ENCODE data around the gene PRSS37.

DNA sequence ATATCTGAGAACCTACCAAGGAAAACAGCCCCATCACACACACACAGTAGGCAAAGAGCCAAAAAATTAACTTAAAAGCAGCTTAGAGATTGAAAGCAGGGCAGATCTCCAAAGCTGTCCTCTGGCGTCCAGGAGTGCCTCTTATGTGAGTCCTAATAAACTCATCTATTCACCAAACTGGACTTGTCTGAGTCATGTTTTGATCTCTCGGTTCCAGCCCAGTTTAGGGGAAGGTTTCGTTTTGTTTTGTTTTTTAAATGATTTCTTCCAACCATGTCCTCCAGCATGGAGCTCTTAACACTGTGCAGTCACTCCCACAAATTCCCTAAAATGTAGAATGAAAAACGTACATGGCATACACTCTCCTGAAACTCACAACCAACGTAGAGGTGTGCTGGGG lies 6.7 kb upstream of the PRSS37 start:
- TF ChIP-seq, protein P1, sequence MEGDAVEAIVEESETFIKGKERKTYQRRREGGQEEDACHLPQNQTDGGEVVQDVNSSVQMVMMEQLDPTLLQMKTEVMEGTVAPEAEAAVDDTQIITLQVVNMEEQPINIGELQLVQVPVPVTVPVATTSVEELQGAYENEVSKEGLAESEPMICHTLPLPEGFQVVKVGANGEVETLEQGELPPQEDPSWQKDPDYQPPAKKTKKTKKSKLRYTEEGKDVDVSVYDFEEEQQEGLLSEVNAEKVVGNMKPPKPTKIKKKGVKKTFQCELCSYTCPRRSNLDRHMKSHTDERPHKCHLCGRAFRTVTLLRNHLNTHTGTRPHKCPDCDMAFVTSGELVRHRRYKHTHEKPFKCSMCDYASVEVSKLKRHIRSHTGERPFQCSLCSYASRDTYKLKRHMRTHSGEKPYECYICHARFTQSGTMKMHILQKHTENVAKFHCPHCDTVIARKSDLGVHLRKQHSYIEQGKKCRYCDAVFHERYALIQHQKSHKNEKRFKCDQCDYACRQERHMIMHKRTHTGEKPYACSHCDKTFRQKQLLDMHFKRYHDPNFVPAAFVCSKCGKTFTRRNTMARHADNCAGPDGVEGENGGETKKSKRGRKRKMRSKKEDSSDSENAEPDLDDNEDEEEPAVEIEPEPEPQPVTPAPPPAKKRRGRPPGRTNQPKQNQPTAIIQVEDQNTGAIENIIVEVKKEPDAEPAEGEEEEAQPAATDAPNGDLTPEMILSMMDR (IDR thresholded peaks at IDR 0.05 in 2 of 3, conservative IDR thresholded peaks at IDR 0.05 in 1 of 3; ENCODE audit: borderline replicate concordance in 1 of 3, insufficient read depth in 1 of 3, low read depth in 2 of 3, low read length in 2 of 3) = no peak
- TF ChIP-seq, protein P2, sequence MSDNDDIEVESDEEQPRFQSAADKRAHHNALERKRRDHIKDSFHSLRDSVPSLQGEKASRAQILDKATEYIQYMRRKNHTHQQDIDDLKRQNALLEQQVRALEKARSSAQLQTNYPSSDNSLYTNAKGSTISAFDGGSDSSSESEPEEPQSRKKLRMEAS (IDR thresholded peaks at IDR 0.05) = no peak
- TF ChIP-seq POLR2A (IDR thresholded peaks at IDR 0.05; ENCODE audit: borderline replicate concordance, extremely low read depth, insufficient read depth, insufficient read length) (no peak), ZFX (IDR thresholded peaks at IDR 0.05) (no peak), EZH2phosphoT487 (IDR thresholded peaks at IDR 0.05; ENCODE audit: borderline replicate concordance) (no peak), EGR1 (IDR thresholded peaks at IDR 0.05; ENCODE audit: low read depth) (no peak), SP1 (IDR thresholded peaks at IDR 0.05; ENCODE audit: low read depth) (no peak)
- TF ChIP-seq, protein P3, sequence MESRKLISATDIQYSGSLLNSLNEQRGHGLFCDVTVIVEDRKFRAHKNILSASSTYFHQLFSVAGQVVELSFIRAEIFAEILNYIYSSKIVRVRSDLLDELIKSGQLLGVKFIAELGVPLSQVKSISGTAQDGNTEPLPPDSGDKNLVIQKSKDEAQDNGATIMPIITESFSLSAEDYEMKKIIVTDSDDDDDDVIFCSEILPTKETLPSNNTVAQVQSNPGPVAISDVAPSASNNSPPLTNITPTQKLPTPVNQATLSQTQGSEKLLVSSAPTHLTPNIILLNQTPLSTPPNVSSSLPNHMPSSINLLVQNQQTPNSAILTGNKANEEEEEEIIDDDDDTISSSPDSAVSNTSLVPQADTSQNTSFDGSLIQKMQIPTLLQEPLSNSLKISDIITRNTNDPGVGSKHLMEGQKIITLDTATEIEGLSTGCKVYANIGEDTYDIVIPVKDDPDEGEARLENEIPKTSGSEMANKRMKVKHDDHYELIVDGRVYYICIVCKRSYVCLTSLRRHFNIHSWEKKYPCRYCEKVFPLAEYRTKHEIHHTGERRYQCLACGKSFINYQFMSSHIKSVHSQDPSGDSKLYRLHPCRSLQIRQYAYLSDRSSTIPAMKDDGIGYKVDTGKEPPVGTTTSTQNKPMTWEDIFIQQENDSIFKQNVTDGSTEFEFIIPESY (IDR thresholded peaks at IDR 0.05; ENCODE audit: extremely low read depth, insufficient replicate concordance, low read length) = no peak
- TF ChIP-seq, protein P4, sequence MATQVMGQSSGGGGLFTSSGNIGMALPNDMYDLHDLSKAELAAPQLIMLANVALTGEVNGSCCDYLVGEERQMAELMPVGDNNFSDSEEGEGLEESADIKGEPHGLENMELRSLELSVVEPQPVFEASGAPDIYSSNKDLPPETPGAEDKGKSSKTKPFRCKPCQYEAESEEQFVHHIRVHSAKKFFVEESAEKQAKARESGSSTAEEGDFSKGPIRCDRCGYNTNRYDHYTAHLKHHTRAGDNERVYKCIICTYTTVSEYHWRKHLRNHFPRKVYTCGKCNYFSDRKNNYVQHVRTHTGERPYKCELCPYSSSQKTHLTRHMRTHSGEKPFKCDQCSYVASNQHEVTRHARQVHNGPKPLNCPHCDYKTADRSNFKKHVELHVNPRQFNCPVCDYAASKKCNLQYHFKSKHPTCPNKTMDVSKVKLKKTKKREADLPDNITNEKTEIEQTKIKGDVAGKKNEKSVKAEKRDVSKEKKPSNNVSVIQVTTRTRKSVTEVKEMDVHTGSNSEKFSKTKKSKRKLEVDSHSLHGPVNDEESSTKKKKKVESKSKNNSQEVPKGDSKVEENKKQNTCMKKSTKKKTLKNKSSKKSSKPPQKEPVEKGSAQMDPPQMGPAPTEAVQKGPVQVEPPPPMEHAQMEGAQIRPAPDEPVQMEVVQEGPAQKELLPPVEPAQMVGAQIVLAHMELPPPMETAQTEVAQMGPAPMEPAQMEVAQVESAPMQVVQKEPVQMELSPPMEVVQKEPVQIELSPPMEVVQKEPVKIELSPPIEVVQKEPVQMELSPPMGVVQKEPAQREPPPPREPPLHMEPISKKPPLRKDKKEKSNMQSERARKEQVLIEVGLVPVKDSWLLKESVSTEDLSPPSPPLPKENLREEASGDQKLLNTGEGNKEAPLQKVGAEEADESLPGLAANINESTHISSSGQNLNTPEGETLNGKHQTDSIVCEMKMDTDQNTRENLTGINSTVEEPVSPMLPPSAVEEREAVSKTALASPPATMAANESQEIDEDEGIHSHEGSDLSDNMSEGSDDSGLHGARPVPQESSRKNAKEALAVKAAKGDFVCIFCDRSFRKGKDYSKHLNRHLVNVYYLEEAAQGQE (IDR thresholded peaks at IDR 0.05; ENCODE audit: low read depth) = no peak
- TF ChIP-seq, protein P5, sequence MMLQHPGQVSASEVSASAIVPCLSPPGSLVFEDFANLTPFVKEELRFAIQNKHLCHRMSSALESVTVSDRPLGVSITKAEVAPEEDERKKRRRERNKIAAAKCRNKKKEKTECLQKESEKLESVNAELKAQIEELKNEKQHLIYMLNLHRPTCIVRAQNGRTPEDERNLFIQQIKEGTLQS (IDR thresholded peaks at IDR 0.05) = no peak

All from HCT116 (cell line).